Measurements from ENCODE around the gene OR2W3.

Gene OR2W3

DNA sequence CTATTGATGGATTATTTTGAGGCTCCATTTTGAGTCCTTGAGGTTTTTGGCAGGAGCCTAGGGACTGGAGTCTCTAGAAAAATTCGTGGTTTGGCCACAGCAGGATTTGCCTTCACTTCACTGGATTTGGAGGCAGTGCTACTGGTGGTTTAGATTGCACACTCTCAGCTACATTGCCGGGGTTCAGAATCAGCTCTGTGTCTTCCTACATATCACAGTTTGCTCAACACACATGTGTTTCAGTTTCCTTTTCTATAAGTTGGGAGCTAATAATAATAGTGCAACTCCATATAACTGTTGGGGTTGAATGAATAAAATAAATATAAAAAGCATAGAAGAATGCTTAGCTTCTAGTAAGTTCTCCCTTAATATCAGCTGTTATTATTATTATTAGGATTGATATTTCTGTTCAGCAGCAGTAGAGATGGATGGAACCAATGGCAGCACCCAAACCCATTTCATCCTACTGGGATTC, at the start of gene OR2W3:
Gene OR2W3 (plus strand): TSS at position 425 of the 475 bp plus-strand sequence. CDS start 0 bp downstream, at position 425.
- no peak for DNase-seq (ENCODE audit: low spot score)

DNA sequence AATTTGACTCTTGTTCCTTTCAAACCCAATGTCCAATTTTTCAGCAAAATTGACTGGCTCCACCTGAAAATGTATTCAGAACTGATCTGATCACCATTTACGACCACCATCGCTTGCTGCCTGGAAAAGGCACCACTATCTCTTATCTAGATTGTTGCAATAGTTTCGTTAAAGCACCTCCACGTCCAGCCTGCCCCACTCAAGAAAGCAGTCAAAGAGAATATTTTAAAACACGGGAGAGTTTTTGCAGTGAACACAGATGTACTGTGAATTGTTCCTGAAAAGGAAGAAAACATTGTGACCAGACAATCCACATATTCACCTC, 49.7 kb upstream of the OR2W3 start:
- no peak for DNase-seq (ENCODE audit: low spot score)

DNA sequence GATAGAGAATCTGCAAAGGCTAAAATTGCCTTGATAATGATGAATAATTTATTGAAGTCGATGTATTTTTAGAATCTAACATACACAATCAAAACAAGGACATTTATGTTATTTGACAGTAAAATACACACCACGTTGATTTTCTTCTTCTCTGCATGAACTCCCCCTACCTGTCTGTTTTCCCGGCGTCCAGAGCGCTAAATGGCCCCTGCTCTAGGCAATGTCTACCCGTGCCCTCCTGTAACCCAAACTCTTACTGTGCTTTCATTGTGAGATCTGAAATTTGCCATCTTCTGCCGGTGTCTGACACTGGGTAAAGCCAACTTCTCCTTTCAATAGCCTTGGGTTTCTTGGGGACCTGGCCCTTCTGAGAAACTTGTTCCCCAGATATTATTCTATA, 47.0 kb upstream of the OR2W3 start:
- DNase-seq (ENCODE audit: low spot score): no peak

DNA sequence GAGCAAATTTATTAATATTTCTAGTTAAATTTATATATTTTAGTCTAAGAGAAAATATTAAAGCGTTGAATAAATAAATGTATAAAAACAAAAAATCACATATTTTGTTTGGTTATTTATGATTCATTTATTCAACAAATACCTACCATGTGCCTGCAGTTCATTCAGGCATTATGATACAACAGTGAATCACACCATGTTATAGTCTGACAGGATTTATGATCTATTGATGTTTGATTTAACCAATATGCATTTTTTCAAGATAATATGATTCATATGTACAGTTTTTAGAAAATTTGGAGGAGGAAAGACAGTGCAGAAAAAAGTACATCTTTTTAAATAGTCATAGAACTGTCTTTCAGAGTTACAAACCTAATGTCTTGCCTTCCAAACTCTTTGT, 45.8 kb upstream of the OR2W3 start:
- DNase-seq (ENCODE audit: low spot score): no peak

DNA sequence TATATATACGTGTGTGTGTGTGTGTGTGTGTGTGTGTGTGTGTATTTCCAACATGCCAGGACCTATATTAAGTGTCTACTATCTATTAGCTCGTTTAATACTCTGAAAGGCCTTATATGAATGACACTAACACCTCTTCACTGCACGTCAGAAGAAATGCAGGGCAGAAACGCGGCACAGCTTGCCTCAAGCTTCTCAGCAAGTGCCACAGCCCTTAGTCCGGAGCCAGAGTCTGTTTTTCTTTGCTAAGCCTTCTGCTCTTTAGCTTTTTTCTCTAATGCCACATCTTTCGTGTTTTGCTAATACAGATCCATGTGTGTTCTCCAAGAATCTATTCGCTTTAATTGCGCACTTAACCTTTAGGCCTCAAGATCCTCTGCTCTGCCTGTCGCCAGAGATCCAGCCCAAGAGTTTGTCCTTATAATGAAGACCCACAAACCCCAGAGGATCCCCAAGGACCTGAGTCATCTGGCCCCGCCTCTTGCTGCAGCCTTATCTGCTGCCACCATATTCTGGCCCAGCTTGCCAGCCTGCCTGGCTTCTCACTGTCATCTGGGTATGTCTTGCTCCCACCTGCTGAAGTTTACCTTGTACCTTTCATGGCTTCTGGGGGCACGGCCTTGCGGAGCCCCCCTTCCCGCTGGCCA, 40.4 kb upstream of the OR2W3 start:
- no peak for DNase-seq (ENCODE audit: low spot score)

DNA sequence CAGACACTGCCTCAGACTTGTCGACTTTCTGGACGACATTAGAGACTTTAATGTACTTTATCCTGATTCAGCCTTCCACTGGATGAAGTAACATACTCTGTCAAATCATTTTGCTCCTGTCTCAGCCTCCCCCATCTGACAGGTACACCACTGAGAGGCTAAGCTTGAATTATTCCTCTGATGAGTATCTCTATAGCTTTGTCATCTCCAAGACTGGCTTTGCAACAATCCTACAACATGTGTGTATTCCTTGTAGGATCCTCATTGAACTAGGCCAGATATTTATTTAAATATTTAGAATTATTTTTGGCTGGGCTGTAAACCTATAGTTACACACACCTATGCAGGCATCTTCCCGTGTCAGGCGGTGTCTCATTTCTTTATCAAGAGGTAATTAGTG, 39.5 kb upstream of the OR2W3 start:
- no peak for DNase-seq (ENCODE audit: low spot score)

DNA sequence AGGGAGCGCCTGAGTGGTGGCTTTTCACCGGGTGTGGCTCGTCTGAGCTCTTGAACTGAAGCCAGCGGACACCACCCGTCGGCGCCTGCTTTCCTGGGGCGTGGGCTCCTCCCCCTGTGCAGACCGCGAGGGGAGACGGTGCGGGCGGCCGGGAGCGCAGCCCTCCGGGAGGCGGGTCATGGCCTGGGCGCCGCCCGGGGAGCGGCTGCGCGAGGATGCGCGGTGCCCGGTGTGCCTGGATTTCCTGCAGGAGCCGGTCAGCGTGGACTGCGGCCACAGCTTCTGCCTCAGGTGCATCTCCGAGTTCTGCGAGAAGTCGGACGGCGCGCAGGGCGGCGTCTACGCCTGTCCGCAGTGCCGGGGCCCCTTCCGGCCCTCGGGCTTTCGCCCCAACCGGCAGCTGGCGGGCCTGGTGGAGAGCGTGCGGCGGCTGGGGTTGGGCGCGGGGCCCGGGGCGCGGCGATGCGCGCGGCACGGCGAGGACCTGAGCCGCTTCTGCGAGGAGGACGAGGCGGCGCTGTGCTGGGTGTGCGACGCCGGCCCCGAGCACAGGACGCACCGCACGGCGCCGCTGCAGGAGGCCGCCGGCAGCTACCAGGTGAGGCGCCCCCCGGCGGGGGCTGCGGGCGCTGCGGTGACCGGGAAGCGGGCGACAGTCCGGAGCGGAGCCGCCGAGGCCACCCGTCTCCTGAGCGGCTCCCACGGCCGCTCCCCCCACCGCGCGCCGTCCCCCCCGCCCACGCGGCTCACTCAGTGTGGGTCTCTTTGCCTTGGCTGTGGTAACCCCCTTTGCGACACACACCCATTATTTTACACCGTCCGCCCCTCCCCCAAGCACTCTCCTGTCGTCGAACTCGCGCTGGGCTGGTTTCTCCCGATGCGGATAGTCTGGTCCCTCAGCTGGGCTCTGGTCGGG, 38.1 kb upstream of the OR2W3 start, which contains the start of gene TRIM58:
Gene TRIM58 (plus strand): TSS at position 119 of the 916 bp plus-strand sequence. CDS start 60 bp downstream, at position 179.
- DNase-seq (ENCODE audit: low spot score): no peak

DNA sequence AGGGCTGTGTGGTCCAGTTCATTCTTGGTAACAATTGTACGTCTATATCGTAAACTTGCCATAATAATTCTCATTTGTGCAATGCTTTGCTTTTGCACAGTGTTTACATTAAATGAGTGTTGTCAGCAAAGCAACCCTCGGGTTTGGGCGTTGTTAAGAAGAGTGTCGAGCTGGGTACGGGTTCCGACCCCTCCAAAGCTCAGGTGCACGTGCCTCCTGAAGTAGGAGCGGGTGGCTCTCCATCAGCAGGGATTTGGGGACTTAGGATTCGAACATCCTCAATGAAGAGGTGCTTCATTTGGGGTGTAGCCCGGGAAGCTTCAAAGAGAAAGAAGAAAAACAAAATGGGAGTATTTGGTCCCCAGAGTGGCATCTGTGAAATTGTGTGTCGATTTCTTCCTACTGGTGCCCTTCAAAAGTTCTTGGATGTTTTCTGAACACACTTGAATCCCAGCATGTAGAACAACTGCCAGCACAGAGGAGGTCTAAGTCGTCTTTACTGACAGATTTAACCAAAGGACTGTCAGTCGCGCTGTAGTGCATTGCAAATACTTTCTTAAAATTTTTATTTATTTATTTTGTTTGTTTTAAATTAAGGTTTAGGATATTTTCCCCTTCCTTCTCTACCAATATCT, 37.3 kb upstream of the OR2W3 start:
- DNase-seq (ENCODE audit: low spot score): no peak

DNA sequence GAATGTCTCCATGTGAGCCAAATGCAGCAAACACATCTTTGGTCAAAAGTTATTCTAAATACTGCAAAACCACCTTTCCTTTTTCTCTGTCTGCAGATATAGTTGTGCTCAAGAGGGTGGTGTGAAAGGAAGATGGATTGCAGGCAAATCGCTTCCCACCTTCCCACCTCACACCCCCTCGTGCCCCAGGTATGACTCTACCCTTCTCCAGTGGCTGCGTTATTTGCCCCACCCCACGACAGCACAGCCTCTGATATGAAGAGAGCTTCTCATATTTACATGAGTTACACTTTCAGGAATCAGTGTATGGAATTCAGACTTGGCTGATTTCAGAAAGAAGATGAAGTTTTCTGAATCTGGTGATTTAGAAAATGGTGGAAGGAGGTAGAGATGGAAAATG, 32.6 kb upstream of the OR2W3 start:
- no peak for DNase-seq (ENCODE audit: low spot score)

DNA sequence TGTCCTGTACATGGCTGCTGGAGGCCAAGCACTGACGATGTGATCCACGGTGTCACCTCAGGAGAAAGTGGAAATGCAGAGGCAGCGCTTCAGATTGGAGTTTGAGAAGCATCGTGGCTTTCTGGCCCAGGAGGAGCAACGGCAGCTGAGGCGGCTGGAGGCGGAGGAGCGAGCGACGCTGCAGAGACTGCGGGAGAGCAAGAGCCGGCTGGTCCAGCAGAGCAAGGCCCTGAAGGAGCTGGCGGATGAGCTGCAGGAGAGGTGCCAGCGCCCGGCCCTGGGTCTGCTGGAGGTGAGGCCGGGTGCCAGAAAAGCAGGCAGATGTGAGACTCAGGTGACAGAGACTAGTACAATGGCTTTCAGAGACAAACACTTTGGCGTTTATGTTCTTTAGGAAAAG, 30.7 kb upstream of the OR2W3 start:
- no peak for DNase-seq (ENCODE audit: low spot score)

DNA sequence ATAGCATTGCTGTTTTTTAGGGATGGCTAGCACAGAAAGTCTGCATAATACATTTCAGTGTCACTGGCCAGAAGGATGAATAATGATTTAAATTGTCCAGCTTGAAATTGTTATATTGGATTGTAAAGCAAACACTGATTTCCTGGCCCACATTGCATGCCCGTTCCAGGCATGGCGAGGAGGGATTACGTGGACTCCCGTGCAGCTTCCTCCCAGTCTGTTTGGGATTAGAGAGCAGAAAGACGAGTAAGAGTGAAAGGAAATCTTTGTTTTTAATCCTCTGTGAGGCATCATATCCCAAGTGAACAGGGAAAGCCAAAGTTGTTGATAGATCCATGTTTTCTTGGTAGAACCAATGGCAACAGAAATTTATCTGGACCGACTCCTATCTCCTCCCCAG, 30.0 kb upstream of the OR2W3 start:
- DNase-seq (ENCODE audit: low spot score): no peak

DNA sequence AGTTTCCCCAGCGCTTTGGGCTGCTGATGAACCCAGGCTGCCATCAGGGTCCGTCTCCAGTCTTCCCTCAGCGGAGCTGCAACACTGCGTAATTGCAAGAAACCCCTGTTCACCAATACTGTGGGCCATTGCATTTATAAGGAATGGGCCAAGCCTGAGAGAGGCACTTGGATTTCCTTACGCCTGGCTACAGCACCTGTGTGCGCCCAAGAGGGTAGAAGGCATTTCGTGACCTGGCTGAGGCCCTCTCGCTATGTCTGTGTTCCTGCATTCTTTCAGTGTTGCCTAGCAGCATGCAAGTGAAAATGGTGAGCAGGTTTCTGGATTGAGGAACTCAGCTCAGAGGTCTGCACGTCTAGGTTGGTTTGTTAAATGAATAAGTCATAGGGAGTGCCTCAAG, 12.0 kb upstream of the OR2W3 start:
- DNase-seq (ENCODE audit: low spot score): no peak

DNA sequence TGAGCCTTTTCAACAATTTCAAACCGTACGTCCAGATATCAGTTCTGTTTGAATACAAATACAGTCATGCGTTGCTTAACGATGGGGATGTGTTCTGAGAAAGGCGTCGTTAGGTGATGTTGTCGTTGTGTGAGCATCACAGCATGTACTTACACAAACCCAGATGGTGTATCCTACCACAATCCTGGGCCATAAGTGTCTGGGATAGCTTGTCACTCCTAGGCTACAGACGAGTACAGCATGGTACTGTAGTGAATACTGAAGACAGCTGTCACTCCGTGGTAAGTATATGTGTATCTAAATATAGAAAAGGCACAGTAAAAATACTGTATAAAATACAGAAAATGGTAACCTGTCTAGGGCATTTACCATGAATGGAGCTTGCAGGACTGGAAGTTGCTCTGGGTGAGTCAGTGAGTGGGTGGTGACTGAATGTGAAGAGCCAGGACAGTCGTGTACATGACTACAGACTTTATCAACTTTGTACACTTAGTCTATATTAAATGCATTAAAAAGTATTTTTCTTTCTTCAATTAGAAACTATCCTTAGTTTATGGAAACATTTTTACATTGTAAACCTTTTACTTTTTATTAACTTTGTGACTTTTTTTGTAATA, 10.5 kb upstream of the OR2W3 start:
- no peak for DNase-seq (ENCODE audit: low spot score)

DNA sequence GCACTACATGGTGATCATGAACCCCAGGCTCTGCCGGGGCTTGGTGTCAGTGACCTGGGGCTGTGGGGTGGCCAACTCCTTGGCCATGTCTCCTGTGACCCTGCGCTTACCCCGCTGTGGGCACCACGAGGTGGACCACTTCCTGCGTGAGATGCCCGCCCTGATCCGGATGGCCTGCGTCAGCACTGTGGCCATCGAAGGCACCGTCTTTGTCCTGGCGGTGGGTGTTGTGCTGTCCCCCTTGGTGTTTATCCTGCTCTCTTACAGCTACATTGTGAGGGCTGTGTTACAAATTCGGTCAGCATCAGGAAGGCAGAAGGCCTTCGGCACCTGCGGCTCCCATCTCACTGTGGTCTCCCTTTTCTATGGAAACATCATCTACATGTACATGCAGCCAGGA, 589 bp downstream of the OR2W3 start:
- no peak for DNase-seq (ENCODE audit: low spot score)

DNA sequence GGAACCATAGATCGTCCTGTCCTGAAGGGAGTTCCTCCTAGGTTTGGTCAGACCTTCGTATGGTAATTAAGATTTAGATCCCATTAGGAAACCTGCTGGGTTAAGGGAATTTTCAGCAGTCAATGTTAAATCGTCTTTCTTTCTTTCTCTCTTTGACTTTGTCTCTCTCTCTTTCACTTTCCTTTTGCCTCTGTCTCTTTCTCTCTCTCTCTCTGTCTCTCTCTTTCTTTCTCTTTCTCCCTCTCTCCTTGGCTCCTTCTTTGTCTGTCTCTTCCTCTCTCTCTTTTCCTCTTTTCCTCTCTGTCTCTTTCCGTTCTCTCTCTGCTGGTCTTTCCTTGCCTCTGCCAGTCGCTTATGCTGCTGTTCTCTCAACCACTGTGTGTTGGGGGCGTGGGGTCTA, 8.7 kb downstream of the OR2W3 start:
- DNase-seq (ENCODE audit: low spot score): no peak

DNA sequence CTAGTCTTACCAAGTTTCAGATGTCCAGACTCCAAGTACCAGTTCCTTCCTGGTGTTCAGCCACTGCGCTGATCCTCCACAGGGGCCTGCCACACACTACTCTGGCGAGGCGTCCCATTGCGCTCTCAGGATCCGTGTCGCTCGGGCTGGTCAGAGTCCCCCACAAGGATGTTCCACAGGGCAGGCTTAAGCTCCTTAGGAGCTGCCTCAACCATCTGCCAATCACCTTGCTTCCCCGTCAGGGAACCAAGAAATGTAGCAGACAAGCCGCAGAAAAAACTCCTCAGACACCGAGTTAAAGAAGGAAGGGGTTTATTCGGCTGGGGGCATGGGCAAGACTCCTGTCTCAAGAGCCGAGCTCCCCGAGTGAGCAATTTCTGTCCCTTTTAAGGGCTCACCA, 9.8 kb downstream of the OR2W3 start:
- no peak for DNase-seq (ENCODE audit: low spot score)

DNA sequence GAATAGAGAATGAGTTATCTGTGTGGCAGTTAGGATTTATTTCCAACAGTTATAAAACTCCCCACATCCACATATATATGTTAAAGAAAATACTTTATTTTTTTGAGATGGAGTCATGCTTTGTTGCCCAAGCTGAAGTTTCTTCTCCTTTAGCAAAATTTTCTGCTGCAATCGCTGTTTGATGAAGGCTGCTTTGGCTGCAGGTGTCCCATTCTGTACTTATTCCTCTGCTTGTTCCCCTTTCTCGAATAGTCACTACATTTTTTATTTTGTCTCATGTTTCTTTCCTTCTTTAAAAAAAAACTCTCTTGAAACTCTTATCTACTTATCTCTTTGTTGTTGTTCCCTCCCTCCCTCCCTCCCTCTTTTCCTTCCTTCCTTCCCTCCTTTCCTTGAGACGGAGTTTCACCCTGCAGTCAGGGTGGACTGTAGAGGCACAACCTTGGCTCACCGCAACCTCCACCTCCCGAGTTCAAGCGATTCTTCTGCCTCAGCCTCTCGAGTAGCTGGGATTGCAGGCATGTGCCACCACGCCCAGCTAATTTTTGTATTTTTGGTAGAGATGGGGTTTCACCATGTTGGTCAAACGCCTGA, 10.6 kb downstream of the OR2W3 start:
- peak; percentile 1 for DNase-seq (ENCODE audit: low spot score)

DNA sequence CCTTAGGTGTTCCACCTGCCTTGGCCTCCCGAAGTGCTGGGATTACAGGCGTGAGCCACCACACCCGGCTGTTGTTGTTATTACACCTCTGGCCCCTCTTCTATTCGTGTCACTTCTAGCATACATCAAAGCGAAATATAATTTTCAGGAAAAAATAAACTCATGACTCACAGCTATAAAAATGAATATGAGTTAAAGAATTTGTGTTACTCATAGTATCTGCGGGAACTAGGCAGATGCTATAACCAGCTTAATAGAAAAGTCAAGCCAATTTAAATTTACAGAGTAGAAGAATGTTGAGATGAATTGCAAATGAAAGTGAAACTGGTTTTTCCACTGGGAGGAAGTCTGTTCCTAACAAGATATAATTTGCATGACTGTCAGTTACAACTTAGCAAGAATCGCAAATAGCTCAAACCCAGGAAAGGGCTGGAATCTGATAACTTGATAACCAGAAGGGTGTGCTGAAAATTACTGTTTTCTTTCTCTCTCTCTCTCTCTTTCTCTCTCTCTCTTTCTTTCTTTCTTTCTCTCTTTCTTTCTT, 11.2 kb downstream of the OR2W3 start:
- DNase-seq (ENCODE audit: low spot score): peak; percentile 26

DNA sequence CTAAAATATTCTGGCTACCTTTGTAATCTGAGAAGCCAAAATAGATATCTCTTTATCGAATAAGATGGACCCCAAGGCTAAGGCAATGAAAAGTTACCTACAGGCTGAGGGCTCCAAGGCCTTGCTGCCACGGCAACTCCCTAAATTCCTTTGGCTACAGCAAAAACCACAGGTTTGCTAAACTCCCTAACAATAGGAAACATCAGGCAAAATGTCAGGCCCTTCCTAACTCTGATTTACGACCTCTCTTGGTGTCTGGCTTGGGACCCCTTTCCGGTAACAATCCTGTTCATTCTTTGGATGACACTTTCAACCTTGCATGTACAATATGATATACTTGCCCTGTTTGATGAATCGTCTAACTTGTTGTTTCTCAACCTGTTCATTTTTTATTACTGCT, 13.4 kb downstream of the OR2W3 start:
- DNase-seq (ENCODE audit: low spot score): no peak

DNA sequence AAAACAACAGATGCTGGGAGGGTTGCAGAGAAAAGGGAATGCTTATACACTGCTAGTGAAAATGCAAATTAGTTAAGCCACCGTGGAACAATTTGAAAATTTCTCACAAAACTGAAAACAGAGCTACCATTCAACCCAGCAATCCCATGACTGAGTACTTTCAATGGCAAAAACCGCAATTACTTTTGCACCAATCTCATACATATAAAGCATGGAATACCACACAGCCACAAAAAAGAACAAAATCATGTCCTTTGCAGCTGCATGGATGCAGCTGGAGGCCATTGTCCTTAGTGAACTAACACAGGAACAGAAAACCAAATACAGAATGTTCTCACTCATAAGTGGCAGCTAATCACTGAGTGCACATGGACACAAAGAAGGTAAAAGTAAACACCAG, 18.4 kb downstream of the OR2W3 start:
- no peak for DNase-seq (ENCODE audit: low spot score)

DNA sequence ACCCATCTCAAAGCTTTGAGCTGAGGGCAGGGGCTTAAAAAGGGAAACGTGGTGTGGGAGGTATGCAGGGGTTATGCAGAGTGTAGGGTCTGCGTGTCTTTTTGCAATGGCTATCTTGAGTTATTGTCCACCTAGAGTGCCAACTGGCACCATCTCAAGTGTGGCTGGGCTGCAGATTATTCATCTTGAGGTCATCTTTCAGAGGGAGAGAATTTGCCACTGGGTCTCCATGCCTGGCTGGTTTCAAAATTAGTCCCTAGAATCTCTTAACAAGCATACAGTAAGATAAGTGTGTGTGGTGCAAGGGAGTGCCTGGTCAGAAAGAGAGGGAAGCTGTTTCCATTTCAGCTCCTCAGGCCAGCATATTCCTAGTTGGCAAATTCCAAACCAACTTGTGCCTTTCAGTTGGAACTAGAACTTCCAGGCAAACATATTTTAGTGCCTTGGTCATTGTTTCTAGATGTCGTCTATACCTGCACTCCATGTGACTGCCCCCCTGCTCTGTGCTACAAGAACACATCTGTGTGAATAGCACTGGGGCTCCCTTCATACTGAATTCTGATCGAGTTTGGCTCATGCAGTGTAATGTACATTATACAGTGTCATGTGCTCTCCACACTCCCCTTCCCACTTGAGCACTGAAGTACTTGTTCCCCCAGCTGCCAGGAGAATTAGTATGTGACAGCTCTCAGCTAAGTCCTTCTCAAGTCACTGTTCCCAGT, 19.7 kb downstream of the OR2W3 start:
- no peak for DNase-seq (ENCODE audit: low spot score)

Data from CD4-positive, alpha-beta T cell treated with Interleukin-2 at 100 ng/mL for 4 hours (primary cell).